Activated T-cell treated with anti-CD3 and anti-CD28 coated beads for 4 hours (primary cell): Measurements from ENCODE around the gene PTPRA.
A peak's percentile ranks its signal among the peaks of the same experiment; 100 is the strongest.
"Not testable (repeated sequence)": the region's sequence is repeated elsewhere in the genome, so short reads cannot be mapped to it uniquely, and the experiment has no call there.

Source experiments
- DNase-seq: peaks from one replicate; pipeline ENCODE4 v3.0.0-alpha.2; 2020

The PTPRA gene, protein sequence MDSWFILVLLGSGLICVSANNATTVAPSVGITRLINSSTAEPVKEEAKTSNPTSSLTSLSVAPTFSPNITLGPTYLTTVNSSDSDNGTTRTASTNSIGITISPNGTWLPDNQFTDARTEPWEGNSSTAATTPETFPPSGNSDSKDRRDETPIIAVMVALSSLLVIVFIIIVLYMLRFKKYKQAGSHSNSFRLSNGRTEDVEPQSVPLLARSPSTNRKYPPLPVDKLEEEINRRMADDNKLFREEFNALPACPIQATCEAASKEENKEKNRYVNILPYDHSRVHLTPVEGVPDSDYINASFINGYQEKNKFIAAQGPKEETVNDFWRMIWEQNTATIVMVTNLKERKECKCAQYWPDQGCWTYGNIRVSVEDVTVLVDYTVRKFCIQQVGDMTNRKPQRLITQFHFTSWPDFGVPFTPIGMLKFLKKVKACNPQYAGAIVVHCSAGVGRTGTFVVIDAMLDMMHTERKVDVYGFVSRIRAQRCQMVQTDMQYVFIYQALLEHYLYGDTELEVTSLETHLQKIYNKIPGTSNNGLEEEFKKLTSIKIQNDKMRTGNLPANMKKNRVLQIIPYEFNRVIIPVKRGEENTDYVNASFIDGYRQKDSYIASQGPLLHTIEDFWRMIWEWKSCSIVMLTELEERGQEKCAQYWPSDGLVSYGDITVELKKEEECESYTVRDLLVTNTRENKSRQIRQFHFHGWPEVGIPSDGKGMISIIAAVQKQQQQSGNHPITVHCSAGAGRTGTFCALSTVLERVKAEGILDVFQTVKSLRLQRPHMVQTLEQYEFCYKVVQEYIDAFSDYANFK

DNA sequence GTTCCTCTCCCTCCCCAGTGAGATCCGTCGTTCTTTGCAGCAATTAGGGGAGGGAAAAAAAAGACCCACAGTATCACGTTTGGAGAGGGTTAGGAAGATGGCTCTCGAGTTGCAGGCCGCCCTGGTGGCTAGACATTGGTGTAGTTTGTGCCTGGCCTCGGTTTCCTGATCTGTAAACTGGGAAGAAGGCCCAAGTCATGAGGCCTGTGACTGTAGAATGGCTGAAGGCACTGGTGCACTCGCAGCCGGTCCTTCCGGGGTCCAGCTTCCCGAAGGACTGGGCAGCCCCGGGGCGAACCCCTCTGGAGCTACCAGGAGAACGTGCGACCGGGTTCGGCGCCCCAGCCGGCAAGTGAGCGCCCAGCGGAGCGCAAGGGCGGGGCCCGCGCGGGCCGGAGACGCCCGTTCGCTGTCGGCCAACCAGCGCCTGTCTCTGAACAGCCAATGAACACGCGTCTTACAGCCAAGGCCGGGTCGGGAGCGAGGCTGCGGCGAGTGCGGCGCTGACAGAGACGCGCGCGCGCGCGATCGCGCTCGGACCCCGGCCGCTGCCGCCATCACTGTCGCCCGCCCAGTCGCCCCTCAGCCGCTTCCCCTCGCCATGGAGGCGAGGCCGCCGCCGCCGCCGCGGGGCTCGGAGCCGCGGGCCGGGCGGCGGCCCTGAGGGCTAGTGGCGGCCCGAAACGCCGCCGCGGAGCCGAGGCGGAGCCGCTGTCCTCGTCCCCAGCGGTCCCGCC, at the start of gene PTPRA:
Gene PTPRA, plus strand, starts transcription at position 472 of the 737 bp plus-strand sequence. CDS start 90,797 bp downstream, outside the sequence.
- DNase-seq: peak; percentile 91

DNA sequence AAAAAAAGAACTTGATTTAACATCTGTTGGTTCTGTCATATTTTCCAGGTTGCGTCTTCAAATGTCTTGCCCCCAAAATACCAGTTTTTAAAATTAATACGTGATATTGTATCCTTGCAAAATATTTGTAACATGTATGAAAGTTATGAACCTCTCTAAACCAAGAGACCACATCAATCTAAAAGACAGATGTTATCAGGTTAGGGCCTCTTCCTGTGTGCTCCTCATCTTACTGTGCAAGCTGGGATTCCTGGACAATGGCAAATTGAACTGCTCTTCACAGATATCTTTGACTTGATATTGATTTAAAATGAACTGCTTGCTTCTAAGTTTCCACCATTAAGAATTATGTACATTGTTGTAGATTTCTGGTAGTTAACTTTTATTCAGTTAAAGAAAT, 47.5 kb upstream of the PTPRA start:
- DNase-seq: no peak

DNA sequence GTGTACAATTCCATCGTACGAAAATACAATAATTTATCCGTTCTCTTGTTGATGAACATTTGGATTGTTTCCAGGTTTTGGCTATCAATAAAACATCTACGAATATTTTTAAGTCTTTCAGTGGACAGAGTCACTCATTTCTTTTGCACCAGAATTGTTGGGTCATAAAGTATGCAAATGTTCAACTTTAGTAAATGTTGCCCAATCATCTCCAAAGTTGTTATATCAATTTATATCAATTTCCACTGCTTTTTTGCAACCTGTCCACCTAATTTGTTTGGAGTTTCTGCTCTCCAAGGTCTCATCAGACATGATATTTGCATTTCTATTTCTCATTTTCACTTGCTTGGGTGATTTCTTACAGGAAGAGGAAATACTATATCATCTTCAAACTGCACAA, 46.6 kb upstream of the PTPRA start:
- DNase-seq: no peak

DNA sequence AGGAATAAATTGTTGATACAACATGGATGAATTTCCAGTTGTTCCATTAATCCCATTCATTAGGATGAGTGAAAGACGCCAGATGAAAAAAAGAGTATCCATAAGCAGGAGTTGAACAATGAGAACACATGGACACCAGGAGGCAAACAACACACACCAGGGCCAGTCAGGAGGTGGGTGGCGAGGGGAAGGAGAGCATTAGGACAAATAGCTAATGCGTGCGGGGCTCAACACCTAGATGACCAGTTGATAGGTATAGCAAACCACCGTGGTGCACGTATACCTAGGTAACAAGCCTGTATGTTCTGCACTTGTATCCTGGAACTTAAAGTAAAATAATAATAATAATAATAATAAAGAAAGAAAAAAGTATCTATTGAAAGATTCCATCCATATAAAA, 43.9 kb upstream of the PTPRA start:
- no peak for DNase-seq

DNA sequence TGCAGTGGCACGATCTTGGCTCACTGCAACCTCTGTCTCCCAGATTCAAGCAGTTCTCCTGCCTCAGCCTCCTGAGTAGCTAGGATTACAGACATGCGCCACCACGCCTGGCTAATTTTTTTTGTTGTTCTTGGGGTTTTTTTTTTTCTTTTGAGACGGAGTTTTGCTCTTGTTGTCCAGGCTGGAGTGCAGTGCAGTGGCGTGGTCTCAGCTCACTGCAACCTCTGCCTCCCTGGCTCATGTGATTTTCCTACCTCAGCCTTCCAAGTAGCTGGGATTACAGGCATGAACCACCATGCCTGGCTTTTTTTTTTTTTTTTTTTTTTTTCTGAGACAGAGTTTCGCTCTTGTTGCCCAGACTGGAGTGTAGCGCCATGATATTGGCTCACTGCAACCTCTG, 42.1 kb upstream of the PTPRA start:
- DNase-seq: not testable (repeated sequence)

DNA sequence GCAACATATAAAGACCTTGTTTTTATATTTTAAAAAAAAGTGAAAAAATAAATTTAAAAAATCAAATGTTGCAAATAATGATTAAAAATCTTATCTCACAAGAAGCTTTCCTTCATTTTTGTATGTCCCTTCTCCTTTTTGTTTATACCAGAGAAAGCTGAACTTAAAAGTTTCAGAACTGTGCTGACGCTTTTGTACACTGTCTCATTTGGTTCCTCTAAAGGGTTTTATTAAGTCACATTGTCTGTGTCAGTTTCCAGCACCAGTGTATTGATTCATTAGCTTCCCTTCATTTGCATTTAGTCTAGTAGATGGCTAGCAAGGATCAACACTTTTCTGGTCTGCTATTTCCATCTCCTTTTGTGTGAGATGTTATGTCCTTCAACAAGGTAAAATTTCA, 39.5 kb upstream of the PTPRA start:
- DNase-seq: no peak

DNA sequence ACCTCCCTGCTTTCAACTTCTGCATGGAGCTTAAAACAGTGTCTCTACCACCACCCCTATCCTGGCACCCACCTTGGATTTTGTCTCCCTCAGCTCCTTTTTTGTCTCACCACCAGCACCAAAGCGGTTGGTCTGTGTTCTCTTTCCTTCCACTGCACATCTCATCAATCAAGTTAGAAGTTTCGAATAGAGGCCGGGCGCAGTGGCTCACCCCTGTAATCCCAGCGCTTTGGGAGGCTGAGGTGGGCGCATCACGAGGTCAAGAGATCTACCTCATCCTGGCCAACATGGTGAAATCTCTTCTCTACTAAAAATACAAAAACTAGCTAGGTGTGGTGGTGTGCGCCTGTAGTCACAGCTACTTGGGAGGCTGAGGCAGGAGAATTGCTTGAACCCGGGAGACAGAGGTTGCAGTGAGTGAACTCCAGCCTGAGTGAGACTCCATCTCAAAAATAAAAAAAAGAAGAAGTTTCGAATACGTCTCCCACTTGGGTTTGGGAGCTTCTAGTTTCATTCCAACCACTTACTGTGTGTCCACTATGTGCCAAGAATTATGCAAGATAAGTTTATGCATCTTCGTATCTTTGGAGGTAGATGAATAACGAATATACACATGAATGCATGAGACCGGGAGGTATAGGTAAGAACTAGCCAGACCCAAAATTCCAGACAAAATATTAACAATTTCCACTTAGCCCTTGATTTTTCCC, 38.7 kb upstream of the PTPRA start:
- no peak for DNase-seq

DNA sequence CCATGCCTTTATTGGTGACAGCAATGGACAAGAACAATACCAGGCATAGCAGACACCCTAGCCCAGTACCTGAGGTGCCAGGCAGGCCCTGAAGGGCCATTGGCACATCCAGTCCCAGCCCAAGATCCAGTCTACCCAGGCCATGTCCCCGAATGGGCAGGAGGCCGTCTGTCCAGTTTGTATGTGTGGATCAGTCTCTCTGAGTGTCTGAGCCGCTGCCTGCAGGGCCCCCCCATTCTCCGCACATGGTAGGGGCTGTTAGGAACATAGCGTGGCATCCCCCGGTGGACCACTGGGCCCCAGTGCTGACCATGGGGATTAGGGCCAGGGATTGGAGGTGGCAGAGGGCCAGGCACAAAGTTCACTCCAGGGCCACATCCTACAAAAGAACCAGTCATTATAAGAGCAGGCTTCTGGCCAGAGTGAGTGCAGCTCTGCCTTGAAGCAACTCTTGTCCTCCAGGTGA, 37.9 kb upstream of the PTPRA start:
- no peak for DNase-seq

DNA sequence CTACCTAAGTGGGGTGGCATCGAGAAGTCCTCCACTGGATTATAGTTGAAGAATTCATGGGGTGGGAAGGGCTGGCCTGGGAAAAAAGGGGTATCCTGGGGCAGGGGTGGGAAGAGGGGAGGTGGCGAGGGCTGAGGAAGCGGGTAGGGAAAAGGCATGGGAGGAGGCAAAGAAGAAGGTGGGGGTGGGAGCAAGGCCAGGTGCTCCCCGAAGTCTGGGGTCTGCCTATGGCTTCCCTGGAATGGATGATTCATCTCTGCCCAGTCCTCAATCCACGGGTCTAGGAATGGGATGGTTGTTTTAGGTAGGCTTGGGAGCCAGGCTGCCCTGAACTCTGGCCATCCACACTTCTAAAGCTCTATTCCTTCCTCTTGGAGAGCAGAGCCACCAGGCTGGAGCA, 37.2 kb upstream of the PTPRA start:
- DNase-seq: no peak

DNA sequence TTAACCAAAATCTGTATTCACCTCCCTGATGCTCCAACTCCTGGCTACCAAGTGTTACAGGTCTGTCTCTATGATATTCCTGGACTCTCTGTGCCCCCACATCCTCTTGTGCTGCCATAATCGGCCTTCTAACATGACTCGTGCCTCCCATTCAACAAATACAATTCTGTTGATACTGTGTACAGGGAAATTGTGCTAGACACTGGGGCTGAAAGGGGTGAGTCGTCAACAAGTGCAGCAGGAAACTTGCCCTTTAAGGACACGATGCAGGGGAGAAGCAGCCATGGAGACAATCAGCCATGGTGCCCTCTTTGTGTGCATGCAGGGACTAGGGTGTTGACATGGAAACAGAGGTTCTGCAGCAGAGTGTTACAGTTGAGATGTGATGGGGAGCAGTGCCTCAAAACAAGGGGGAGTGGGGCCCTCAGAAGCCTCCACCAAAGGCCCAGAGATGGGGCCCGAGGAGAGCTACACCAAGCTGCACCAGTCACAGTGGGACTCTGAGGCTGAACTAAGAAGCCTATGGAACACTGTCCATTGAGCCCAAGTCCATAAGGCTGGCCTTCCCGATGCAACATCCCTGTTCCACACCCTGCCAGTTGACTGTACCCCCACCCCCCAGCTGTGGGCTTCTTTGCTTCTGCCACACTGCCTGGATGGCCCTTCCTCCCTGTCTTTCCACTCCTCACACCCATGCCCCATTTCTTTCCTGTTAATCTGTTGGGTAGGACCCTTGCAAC, 35.9 kb upstream of the PTPRA start:
- no peak for DNase-seq

DNA sequence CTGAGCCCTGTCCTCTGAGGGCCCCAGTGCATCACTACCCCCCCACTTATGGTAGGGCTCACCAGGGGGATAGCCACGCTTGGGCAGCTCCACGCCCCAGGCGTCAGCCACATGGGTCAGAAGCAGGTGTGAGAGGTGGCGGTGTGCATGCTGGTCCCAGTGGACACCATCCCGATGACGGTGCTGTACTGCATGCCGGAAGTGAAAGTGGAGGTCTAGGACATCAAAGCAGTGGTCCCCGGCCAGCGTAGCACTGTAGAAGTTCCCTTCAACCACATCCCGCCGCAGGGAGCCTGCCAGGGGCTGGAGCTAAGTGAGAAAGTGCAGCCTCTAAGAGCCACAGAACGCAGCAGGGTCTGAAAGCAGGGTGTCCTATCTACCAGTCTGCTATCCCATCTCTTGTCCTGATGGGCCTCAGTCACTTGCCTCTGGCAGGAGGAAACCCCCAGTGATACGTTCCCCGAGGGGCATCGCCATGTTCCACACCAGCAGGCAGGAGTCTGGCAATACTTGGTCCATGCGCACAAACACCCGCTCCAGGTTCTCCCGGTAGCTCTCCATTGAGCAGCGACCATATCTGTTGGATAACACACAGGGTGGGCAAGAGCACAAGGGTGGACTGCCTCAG, 35.0 kb upstream of the PTPRA start:
- DNase-seq: no peak

DNA sequence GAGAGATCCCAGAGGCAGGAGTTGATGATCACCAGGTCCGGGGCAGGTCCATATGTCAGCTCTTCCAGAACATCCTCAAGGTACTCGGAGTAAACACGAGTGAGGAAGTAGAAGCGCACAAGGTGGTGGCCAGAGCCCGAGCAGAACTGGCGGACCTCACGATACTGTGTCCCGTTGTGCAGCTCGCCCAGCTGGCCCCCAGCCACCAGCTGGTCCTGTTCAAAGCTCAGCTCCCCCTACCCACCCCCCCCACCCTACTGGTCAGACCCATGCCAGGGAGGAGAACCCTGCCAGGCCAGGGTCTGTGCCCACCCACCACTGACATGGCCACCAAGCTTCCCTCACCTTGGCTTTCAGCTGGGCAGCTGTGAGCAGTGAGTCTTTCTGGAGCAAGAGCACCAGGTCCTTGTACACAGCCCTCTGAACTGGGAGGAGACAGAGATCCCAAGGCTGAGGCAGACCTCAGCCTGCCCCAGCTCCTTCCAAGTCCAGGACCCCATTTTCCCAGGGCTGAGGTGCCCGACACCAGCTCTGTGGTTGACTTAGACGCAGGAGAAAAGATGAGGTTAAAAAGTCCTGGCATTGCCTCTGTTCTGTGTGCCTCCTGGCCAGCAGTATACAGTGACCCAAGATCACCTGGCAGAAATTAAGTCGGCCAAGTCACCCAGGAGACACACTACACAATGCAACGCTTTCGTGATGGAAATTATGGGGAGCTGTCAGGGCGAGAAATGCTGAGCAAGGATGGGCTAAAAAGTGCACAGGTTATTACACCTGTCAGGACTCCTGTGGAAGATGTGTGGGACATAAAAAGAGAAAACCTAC, 34.2 kb upstream of the PTPRA start:
- no peak for DNase-seq

DNA sequence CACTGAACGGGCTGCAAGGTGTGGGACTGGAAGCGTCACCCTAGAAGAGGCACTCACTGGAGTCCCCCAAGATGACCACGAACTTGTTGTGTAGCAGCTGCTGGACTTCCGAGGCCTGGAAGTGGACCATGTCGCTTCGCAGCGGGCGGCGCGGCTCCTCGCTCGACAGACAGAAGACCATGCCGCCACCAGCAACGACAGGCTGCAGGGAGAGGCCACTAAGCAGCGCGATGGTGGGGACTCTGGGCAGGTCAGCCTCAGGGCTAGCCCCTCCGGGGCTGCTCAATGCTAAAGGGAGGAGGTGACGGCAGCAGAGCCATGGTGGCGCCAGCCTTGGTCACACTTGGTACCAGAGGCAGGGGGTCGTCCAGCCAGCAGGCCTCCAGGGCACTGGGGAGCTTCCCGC, 33.5 kb upstream of the PTPRA start:
- DNase-seq: no peak

DNA sequence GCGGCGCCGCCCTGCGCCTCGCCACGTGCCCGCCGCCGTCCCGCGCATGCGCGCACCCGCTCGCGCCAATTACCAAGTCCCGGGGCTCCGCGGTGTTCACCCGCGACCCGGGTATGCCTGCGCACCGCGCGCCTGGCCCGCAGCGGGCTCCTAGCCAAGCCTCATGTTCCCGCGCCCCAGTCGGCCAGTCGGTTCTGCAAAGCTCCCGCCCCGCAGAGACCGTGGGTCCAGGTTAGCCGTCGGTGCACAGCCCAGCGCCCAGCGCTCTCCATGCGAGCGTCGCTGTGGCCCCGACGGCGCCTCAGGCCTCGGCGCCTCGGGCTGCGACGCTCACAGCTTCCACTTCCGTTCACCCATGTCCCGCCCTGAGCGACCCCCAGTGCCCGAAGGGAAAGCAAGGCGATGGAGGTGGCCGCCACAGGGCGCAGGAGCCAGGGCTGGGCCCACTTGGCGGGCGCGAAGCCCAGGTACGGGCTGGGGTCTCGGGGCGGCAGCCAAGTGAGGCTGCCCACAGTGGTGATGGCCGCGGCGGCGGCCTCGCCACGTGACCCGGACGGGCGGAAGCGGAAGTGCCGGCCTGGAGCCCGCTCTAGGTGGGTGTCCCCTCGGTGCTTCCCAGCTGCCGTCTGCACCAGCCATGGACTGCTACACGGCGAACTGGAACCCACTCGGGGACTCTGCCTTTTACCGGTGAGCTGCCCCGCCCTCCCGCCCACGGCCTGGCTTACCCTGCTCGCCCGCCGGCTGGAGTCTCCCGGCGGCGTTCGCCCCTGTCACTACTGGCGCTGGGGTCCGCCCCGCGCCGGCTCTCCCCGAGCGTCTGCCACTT, 32.9 kb upstream of the PTPRA start, which contains the start of the genes PCED1A and VPS16:
Gene PCED1A, minus strand, starts transcription at position 518 of the 829 bp plus-strand sequence. CDS start 743 bp downstream, outside the sequence.
Gene VPS16, plus strand, starts transcription at position 608 of the 829 bp plus-strand sequence. Its CDS starts 30 bp downstream, at position 638.
- DNase-seq: peak; percentile 83

DNA sequence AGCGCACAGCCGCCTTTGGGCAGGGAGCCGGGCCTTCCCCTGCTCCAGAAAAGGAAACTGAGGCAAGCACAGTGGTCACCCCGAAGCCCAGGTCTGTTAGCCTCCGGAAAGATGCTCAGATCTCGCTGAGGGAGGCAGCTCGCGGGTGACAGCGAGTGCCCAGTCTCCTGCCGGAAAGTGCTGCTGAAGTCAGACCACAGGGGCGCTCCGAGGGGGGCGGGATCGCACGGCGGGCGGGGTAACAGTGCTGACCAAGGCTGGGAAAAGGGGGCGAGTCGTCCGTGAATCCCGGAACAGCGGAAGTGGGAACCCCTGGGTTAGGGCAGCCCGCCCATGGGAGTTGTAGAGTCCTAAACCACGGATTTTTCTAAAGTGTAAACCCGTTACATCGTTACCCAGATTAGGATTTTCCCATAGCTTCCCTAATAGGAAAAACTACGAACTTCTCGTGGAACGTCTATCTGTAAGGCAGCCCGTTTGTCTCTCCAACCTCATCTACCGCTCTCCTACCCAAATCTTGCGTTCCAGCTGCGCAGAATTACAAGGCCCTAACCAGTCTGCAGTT, 32.2 kb upstream of the PTPRA start:
- no peak for DNase-seq

DNA sequence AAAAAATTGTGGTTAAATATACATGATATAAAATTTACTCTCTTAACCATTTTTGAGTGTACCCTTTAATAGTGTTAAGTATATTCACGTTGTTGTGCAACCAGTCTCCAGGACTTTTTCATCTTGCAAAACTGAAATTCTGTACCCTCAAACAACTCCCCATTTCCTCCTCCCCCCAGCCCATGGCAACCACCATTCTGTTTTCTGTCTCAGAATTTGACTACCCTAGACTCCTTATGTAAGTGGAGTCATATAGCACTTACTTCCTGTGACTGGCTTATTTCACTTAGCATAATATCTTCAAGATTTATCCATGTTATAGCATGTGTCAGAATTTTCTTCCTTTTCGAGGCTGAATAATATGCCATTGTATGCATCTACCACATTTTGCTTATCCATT, 27.7 kb upstream of the PTPRA start:
- DNase-seq: no peak

DNA sequence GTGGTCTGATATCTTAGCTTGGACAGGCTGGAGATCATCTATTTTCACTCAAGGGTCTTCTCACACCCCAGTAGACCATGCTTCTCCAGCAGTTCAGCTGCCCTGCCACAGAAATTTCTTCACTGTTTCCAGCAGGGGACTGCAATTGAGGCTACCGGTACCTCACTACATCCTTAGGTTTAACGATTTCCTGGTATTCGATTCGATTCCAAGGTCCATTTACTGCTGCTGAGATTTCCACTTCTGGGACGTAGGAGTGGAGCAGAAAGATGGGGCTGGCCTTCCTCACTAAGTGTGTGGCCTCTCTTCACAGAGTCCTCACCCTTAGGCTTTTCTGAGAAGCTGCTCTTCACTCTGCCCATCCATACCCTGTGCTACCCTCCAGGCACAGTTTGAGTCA, 26.6 kb upstream of the PTPRA start:
- no peak for DNase-seq

DNA sequence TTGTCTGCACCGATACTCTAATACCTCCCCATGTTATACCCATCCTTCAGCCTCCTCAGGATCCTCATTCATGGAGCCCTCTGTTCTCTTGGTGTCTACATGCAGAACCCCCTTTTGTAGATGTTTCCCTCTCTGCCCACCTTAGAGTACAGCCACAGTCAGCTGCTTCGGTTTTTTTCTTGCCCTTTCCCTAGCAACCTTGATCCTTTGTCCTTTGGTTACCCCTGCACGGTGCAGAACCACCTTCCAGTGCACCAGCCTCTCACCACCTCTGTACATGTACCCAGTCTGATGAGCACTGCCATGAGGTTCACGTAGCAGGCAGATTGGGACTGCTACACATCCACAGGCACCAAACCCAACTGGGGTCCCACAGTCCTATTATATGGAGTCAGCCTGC, 25.5 kb upstream of the PTPRA start:
- DNase-seq: no peak

DNA sequence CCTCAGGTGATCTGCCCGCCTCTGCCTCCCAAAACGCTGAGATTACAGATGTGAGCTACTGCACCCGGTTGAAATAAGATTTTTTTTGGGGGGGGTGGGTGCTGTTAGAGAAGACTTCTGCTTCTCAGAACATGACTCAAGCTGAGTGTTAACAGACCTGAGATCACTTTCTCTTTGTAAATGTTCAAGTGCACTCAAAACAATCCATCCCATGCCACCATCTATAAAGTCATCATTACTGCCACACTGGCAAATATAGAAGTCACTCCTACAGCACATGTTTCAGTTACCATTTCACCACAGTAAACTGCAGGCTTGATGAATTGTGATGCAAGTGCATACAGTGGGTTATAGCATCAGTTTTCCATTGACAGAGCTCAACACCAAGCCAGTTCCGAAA, 23.8 kb upstream of the PTPRA start:
- DNase-seq: no peak
